Omental fat pad (tissue), 4 donors: ENCODE measurements around the gene SMPDL3A. TPM values are rescaled to one million over a fixed set of nuclear protein-coding genes. Genes with fewer than 3 reads are reported as not detected.

Experiments
- ATAC-seq: fragments of 150-250 bp; one replicate; pipeline ENCODE4 v1.9.1; 2016; ENCODE audit warnings: mild to moderate bottlenecking, moderate library complexity; ENCODE audit not compliant: low FRiP score
- DNase-seq: peaks from one replicate; pipeline ENCODE4 v3.0.0-alpha.2; 2019; ENCODE audit warnings: low spot score
- CTCF ChIP-seq, 3 donors: fragments of 450-650 bp; IDR thresholded peaks; one replicate each; pipeline ENCODE4 v1.5.1; 2016 to 2017; ENCODE audit warnings: antibody characterized with exemption in 3 of 3, mild to moderate bottlenecking in 3 of 3, moderate library complexity in 2 of 3
- total RNA-seq, 4 donors: library from RNA; depleted of rRNA; stranded (reverse); fragments of >200 nt; gene quantifications; one replicate each; pipeline ENCODE4 v1.1.0, GENCODE V29; 2016

Gene SMPDL3A
- total RNA-seq, 4 donors from 2014 or later, result 5.8 to 19.1 (median 15.1) TPM

GRCh38 chr6:122810189-122810588 is 21.1 kb downstream of the SMPDL3A start:
- no peak for DNase-seq
- no peak for ATAC-seq
- no peak for TF ChIP-seq CTCF (IDR thresholded peaks at IDR 0.05)

GRCh38 chr6:122817358-122817757 is 28.3 kb downstream of the SMPDL3A start:
- DNase-seq (no peak), ATAC-seq (no peak)
- TF ChIP-seq CTCF (IDR thresholded peaks at IDR 0.05), result no peak

GRCh38 chr6:122817766-122818165 is 28.7 kb downstream of the SMPDL3A start:
- no peak for TF ChIP-seq CTCF (IDR thresholded peaks at IDR 0.05)
- no peak for ATAC-seq
- no peak for DNase-seq

GRCh38 chr6:122818866-122819265 is 29.8 kb downstream of the SMPDL3A start:
- TF ChIP-seq CTCF (IDR thresholded peaks at IDR 0.05), result no peak
- ATAC-seq (no peak), DNase-seq (no peak)

- ATAC-seq (no peak), DNase-seq (no peak)
- no peak for TF ChIP-seq CTCF (IDR thresholded peaks at IDR 0.05)
Observed at GRCh38 chr6:122821095-122821494, 32.0 kb downstream of the SMPDL3A start.

- ATAC-seq (no peak), DNase-seq (no peak)
- no peak for TF ChIP-seq CTCF (IDR thresholded peaks at IDR 0.05)
Observed at GRCh38 chr6:122825163-122825562, 36.1 kb downstream of the SMPDL3A start.

- DNase-seq (no peak), ATAC-seq (no peak)
- no peak for TF ChIP-seq CTCF (IDR thresholded peaks at IDR 0.05)
Observed at GRCh38 chr6:122829456-122829855, 40.4 kb downstream of the SMPDL3A start.
